Body of pancreas (tissue), 4 donors: ENCODE measurements around the gene MGMT. TPM values are rescaled to one million over a fixed set of nuclear protein-coding genes. Genes with fewer than 3 reads are reported as not detected.
A peak's percentile ranks its signal among the peaks of the same experiment; 100 is the strongest.

Experiments
- ATAC-seq: fragments of 150-250 bp; one replicate; pipeline ENCODE4 v1.9.1; 2016
- DNase-seq, 4 donors: peaks; one replicate each; pipeline ENCODE4 v3.0.0-alpha.2; 2019
- H3K27ac ChIP-seq, 4 donors: fragments of 200-600 bp; sonication (generic); 1 replicate in 3 of 4; 2 replicates in 1 of 4; pipeline versions ENCODE4 v1.5.1 to v1.6.1; 2016 to 2019; ENCODE audit warnings: mild to moderate bottlenecking in 1 of 4, mixed read lengths in 1 of 4, moderate library complexity in 1 of 4
- H3K27me3 ChIP-seq, 2 donors: fragments of 200-600 bp; sonication (generic); one replicate each; pipeline ENCODE4 v1.6.0; 2016; ENCODE audit warnings: mild to moderate bottlenecking in 1 of 2
- H3K36me3 ChIP-seq, 2 donors: fragments of 200-600 bp; sonication (generic); replicated peaks in 1 of 2; 2 replicates each; pipeline ENCODE4 v1.5.1; 2016; ENCODE audit warnings: low read depth in 2 of 2; ENCODE audit not compliant: insufficient read depth in 1 of 2
- H3K4me1 ChIP-seq: fragments of 200-600 bp; sonication (generic); one replicate; pipeline ENCODE4 v1.6.0; 2016
- H3K4me3 ChIP-seq, 2 donors: fragments of 200-600 bp; sonication (generic); 1 replicate in 1 of 2; 2 replicates in 1 of 2; pipeline ENCODE4 v1.5.1; 2016 to 2019
- H3K9me3 ChIP-seq, 3 donors: fragments of 200-600 bp; sonication (generic); 1 replicate in 2 of 3; 2 replicates in 1 of 3; pipeline ENCODE4 v1.5.1; 2016
- POLR2A ChIP-seq, 3 donors: fragments of 450-650 bp; IDR thresholded peaks; one replicate each; pipeline ENCODE4 v1.6.1; 2016; ENCODE audit warnings: antibody characterized with exemption in 3 of 3, mild to moderate bottlenecking in 2 of 3
- WGBS, 2 donors: methylation state at CpG; one replicate each; pipeline ENCODE4 v1.1.5; 2017; 5-methylcytosine and 5-hydroxymethylcytosine counted together
- intact Hi-C: fragments of 100-400 bp; cut with DNase I; formaldehyde crosslinking; loops from one replicate; pipeline ENCODE4 v1.15.1; 2023
- total RNA-seq, 2 donors: library from RNA; depleted of rRNA; stranded (reverse); fragments of >200 nt; gene quantifications; one replicate each; pipeline ENCODE4 v1.1.0, GENCODE V29; 2016
- TF ChIP-seq, protein P1 (sequence below), 7 experiments: fragments of 450-650 bp in 4 of 7; fragments of 200-600 bp in 3 of 7; sonication (generic) in 3 of 7; IDR thresholded peaks; one replicate each; pipeline ENCODE4 v1.5.1; 2016 to 2019; ENCODE audit warnings: antibody characterized with exemption in 7 of 7

MGMT gene
- total RNA-seq, 2 donors from 2014 or later = 13.7 to 25.4 TPM

DNA sequence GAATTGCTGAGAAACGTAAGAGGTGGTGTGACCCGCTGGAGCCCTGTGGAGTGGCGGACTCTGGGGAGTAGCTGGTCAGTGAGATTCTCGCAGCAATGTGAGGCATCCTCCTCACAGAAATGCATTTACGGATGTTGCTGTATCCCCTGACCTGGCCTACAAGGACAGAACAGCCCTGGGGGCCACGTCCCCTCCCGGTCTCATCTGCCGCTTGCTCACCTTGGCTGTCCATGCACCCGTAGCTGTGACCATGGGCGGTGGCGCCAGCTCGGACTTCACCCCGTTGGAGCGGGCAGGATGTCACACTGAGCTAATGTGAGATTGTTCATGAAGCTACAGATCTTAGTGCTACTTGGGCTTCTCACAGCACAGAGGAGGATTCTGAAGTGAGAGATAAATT is 303.2 kb downstream of the MGMT start:
- no peak overlapping the region for H3K27ac ChIP-seq
- intact Hi-C loops = no loop called here
- ATAC-seq = no peak
- no peaks in the 10 kb centered on the region for H3K36me3 ChIP-seq
- 93 to 94% methylated on average over 13 to 14 of the region's 14 CpGs for WGBS, 2 donors
- H3K9me3 ChIP-seq = no peaks in the 10 kb centered on the region
- TF ChIP-seq, protein P1, sequence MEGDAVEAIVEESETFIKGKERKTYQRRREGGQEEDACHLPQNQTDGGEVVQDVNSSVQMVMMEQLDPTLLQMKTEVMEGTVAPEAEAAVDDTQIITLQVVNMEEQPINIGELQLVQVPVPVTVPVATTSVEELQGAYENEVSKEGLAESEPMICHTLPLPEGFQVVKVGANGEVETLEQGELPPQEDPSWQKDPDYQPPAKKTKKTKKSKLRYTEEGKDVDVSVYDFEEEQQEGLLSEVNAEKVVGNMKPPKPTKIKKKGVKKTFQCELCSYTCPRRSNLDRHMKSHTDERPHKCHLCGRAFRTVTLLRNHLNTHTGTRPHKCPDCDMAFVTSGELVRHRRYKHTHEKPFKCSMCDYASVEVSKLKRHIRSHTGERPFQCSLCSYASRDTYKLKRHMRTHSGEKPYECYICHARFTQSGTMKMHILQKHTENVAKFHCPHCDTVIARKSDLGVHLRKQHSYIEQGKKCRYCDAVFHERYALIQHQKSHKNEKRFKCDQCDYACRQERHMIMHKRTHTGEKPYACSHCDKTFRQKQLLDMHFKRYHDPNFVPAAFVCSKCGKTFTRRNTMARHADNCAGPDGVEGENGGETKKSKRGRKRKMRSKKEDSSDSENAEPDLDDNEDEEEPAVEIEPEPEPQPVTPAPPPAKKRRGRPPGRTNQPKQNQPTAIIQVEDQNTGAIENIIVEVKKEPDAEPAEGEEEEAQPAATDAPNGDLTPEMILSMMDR (IDR thresholded peaks at IDR 0.05) = no peak
- TF ChIP-seq POLR2A (IDR thresholded peaks at IDR 0.05) = no peak
- H3K27me3 ChIP-seq = no peaks in the 10 kb centered on the region
- no peaks in the 10 kb centered on the region for H3K4me1 ChIP-seq
- DNase-seq = peak in 1 of 4 donors; percentile 7
- H3K4me3 ChIP-seq = no peak overlapping the region

DNA sequence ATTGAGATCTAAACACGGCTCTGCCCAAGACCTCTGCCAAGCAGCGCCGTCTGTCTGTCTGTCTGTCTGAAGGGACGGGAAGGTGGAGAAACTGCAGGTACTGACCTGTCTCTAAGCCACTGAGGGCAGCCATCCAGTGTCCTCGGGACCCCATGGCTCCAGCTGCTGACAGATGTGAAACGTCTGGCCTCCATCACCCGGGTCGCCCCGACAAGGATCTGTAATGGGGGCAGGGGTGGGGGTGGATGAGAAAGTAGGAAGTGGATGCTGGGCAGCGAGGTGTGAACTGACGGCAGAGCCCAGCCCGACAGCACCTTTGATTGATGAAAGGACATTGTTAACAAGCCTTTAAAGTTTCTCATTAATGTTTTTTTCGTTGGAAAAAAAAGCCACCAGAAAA is 304.0 kb downstream of the MGMT start:
- 77 to 88% methylated on average over 13 of the region's 13 CpGs for WGBS, 2 donors
- DNase-seq = peak in 1 of 4 donors; percentile 2
- no peak overlapping the region for H3K27ac ChIP-seq

DNA sequence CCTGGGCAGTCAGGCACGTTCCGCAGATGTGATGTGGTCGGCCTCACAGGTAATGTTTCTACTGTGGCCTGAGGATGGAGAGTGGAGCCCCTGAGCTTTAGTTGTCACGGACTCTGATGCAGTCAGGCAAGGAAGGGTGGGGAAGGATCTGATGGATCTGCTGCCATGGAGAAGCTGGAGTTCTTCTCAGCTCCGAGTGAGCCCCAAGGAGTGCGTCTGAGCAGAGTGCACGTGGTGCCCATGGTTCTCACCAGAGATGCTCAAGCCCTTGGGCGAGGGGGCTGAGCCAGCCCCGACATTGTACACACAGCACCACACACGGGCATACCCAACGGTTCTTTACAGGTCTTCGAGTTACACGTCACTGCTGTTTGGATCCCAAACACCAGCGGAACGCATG is 304.5 kb downstream of the MGMT start:
- ATAC-seq (no peak), DNase-seq (peak in 1 of 4 donors; percentile 7)
- WGBS, 2 donors = 91 to 93% methylated on average over 12 to 15 of the region's 15 CpGs
- TF ChIP-seq POLR2A (IDR thresholded peaks at IDR 0.05) = no peak
- TF ChIP-seq, protein P1 (IDR thresholded peaks at IDR 0.05) = no peak
- Histone ChIP-seq H3K27me3 (no peaks in the 10 kb centered on the region), H3K4me3 (no peak overlapping the region), H3K4me1 (no peaks in the 10 kb centered on the region), H3K36me3 (no peaks in the 10 kb centered on the region), H3K27ac (no peak overlapping the region), H3K9me3 (no peaks in the 10 kb centered on the region)
- intact Hi-C loops = no loop called here

More for the DNA sequence above, 304.0 kb downstream of the MGMT start:
- Histone ChIP-seq H3K4me1 (no peaks in the 10 kb centered on the region), H3K4me3 (no peak overlapping the region), H3K27me3 (no peaks in the 10 kb centered on the region), H3K36me3 (no peaks in the 10 kb centered on the region), H3K9me3 (no peaks in the 10 kb centered on the region)
- ATAC-seq = no peak
- intact Hi-C loops = no loop called here
- TF ChIP-seq, protein P1 (IDR thresholded peaks at IDR 0.05) = no peak
- no peak for TF ChIP-seq POLR2A (IDR thresholded peaks at IDR 0.05)

DNA sequence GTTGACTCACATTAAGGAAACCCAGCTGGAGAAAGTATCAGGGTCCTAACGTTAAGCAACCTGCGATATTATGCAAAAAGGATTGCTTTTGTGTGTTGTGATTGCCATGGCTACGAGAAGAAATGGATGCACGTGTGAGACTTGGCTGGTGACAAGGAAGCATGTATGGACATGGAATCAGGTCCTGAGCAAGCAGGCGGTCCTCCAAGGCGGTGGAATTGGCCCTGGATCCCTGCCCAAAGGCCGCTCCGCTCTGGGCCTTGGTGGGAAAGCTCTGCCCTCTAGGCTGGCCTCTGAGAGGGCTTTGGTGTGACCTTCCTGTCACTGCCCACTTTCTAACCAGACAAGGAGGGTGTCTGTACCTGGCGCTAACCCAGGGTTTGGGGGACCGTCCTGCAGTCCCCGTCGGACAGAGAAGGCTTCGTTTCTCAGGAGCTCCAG is 305.0 kb downstream of the MGMT start:
- Histone ChIP-seq H3K4me1 (no peaks in the 10 kb centered on the region), H3K27ac (no peak overlapping the region), H3K9me3 (no peaks in the 10 kb centered on the region), H3K36me3 (no peaks in the 10 kb centered on the region), H3K27me3 (no peaks in the 10 kb centered on the region), H3K4me3 (no peak overlapping the region)
- 88 to 91% methylated on average over 13 of the region's 13 CpGs for WGBS, 2 donors
- intact Hi-C loops = no loop called here
- DNase-seq (peak in 1 of 4 donors; percentile 1), ATAC-seq (no peak)
- TF ChIP-seq POLR2A (IDR thresholded peaks at IDR 0.05) = no peak
- TF ChIP-seq, protein P1 (IDR thresholded peaks at IDR 0.05) = no peak
